Measurements from ENCODE around the gene ACKR3. TPM values are rescaled to one million over a fixed set of nuclear protein-coding genes. Genes with fewer than 3 reads are reported as not detected.

Gene ACKR3
- polyA plus RNA-seq, 4 donors, result 54.6 to 118 (median 65.8) TPM

GRCh38 chr2:236566596-236566995 is 3.0 kb upstream of the ACKR3 start:
- DNase-seq (ENCODE audit: low read depth in 4 of 4, low spot score in 3 of 4), result no peak

- DNase-seq (ENCODE audit: low read depth in 4 of 4, low spot score in 3 of 4), result no peak
Measured at GRCh38 chr2:236568068-236568921, 1.3 kb upstream of the ACKR3 start.

GRCh38 chr2:236568922-236569572 is 578 bp upstream of the ACKR3 start:
- DNase-seq (ENCODE audit: low read depth in 4 of 4, low spot score in 3 of 4), result no peak

GRCh38 chr2:236570081-236570868 is 650 bp downstream of the ACKR3 start:
- DNase-seq (ENCODE audit: low read depth in 4 of 4, low spot score in 3 of 4), result no peak

GRCh38 chr2:236571145-236571544 is 1.5 kb downstream of the ACKR3 start:
- DNase-seq (ENCODE audit: low read depth in 4 of 4, low spot score in 3 of 4), result no peak

- DNase-seq (ENCODE audit: low read depth in 4 of 4, low spot score in 3 of 4), result no peak
Measured at GRCh38 chr2:236572482-236572881, 2.9 kb downstream of the ACKR3 start.

GRCh38 chr2:236573066-236573929 is 3.7 kb downstream of the ACKR3 start:
- no peak for DNase-seq (ENCODE audit: low read depth in 4 of 4, low spot score in 3 of 4)

- no peak for DNase-seq (ENCODE audit: low read depth in 4 of 4, low spot score in 3 of 4)
Measured at GRCh38 chr2:236574000-236574399, 4.4 kb downstream of the ACKR3 start.

- no peak for DNase-seq (ENCODE audit: low read depth in 4 of 4, low spot score in 3 of 4)
Measured at GRCh38 chr2:236574424-236575145, 5.0 kb downstream of the ACKR3 start.

- no peak for DNase-seq (ENCODE audit: low read depth in 4 of 4, low spot score in 3 of 4)
Measured at GRCh38 chr2:236575510-236575909, 5.9 kb downstream of the ACKR3 start.

GRCh38 chr2:236576087-236576486 is 6.5 kb downstream of the ACKR3 start:
- no peak for DNase-seq (ENCODE audit: low read depth in 4 of 4, low spot score in 3 of 4)

GRCh38 chr2:236576953-236577352 is 7.3 kb downstream of the ACKR3 start:
- DNase-seq (ENCODE audit: low read depth in 4 of 4, low spot score in 3 of 4), result no peak

GRCh38 chr2:236577481-236578410 is 8.1 kb downstream of the ACKR3 start:
- DNase-seq (ENCODE audit: low read depth in 4 of 4, low spot score in 3 of 4), result no peak

GRCh38 chr2:236578411-236578846 is 8.8 kb downstream of the ACKR3 start:
- no peak for DNase-seq (ENCODE audit: low read depth in 4 of 4, low spot score in 3 of 4)

- DNase-seq (ENCODE audit: low read depth in 4 of 4, low spot score in 3 of 4), result no peak
Measured at GRCh38 chr2:236579048-236579745, 9.6 kb downstream of the ACKR3 start.

- DNase-seq (ENCODE audit: low read depth in 4 of 4, low spot score in 3 of 4), result no peak
Measured at GRCh38 chr2:236579746-236580315, 10.2 kb downstream of the ACKR3 start.

- no peak for DNase-seq (ENCODE audit: low read depth in 4 of 4, low spot score in 3 of 4)
Measured at GRCh38 chr2:236580746-236581355, 11.2 kb downstream of the ACKR3 start.

Data from left renal pelvis (tissue), 4 donors.